ENCODE data around the gene SARNP.

DNA sequence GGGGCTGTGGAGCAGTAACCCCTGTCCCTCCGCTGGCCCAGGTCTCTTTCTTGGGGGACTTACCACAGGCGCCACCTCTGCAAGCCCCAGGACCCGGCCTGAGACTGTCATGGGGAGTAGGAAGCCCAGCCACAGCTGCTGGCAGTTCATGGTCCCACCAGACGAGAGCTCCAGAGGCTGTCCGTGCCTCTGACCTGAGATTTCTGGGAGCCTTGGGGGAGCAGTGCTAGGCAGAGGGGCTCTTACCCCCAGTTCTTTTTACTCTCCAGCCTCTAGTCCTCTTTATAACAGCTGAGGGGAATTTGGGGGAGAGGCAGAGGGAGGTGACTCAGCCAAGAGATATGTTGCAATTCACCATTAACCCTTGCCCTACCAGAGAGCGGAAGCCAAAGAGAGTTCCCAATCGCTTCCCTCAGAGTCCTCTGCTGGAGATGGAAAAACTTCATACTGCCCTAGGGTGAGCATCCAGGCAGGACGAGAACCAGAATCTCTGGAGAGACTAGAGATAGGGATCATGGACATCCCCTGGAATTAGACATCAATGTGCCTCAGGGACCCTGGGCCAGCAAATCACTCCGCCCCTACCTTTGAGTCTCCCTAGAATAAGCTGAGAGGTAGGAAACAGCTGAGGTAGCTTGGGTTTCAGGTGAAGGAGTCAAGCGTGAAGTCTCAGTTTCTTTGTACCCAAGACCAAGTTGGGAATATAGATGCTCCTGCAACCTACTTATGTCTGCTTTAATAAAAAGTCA lies 25.3 kb upstream of the SARNP start, which contains the start of gene MMP19:
- TF ChIP-seq, protein P1, sequence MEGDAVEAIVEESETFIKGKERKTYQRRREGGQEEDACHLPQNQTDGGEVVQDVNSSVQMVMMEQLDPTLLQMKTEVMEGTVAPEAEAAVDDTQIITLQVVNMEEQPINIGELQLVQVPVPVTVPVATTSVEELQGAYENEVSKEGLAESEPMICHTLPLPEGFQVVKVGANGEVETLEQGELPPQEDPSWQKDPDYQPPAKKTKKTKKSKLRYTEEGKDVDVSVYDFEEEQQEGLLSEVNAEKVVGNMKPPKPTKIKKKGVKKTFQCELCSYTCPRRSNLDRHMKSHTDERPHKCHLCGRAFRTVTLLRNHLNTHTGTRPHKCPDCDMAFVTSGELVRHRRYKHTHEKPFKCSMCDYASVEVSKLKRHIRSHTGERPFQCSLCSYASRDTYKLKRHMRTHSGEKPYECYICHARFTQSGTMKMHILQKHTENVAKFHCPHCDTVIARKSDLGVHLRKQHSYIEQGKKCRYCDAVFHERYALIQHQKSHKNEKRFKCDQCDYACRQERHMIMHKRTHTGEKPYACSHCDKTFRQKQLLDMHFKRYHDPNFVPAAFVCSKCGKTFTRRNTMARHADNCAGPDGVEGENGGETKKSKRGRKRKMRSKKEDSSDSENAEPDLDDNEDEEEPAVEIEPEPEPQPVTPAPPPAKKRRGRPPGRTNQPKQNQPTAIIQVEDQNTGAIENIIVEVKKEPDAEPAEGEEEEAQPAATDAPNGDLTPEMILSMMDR (conservative IDR thresholded peaks at IDR 0.05; ENCODE audit: low read length), result no peak
- no peak for TF ChIP-seq EZH2phosphoT487 (IDR thresholded peaks at IDR 0.05; ENCODE audit: borderline replicate concordance, low read depth, low read length)
